NCI-H2081 treated with DMSO at 0.1 percent for 48 hours (cell line): ENCODE measurements around the gene PARP16.
"Not testable (repeated sequence)": the region's sequence is repeated elsewhere in the genome, so short reads cannot be mapped to it uniquely, and the experiment has no call there.

Experiments
- DNase-seq: peaks from one replicate; lab custom pipeline; 2025; lab: John Stamatoyannopoulos, UW

PARP16 gene

DNA sequence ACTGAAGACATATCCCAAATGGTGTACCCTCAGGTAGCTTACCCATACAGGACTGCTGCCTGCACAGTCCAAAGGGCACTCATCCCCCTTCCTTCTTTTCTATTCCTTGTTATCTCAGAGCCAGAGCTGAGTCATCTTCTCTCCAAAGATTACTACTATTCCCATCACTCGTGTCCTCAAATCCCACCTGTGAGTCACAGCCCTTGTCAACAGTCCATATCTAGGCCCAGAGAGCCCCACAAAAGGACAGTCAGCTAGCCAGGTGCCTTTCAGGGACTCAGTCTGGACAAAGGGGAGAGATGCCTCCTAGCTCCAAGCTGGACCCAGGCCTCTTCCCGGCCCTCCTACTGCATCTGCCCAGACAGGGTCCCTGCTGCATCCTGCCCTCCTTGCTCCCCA is 11.0 kb downstream of the PARP16 start:
- DNase-seq, result no peak

GRCh38 chr15:65275104-65275727 is 11.5 kb downstream of the PARP16 start:
- DNase-seq, result no peak

DNA sequence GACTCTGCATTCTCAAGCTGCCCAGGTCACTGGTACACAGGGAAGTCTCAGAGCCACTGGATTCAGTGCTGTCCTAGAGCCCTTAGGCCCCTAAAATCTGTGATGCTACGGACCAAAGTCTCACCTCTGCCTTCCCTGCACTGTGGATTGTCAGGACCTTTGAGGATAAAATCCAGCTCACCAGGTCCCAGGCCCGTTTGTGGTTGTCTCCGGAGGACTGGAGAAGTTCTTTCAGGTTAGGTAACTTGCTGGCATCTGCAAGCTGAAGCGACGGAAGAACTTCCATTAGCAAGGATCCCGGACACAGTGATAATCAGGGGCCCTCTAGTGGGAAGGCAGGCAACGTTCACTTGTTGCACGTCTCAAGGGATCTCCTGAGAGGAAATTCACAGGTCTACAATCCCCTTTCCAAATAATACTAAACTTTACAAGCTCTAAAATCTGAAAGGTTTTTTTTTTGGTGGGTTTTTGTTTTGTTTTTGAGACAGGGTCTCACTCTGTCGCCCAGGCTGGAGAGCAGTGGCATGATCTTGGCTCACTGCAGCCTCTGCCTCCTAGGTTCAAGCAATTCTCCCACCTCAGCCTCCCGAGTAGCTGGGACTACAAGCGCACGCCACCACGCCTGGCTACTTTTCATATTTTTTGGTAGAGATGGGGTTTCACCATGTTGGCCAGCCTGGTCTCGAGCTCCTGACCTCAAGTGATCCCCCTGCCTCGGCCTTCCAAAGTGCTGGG is 15.7 kb downstream of the PARP16 start:
- DNase-seq, result not testable (repeated sequence)

DNA sequence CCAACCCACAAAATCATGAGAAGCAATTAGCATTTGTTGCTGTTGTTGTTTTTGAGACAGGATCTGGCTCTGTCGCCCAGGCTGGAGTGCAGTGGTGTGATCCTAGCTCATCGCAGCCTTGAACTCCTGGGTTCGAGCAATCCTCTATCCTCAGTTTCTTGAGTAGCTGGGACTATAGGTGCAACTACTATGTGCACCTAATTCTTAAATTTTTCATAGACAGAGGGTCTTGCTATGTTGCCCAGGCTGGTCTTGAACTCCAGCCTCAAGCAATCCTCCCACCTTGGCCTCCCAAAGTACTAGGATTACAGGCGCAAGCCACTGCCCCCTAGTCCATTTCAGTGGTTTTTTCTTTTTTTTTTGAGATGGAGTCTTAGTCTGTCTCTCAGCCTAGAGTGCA is 18.3 kb downstream of the PARP16 start:
- no peak for DNase-seq

GRCh38 chr15:65266469-65266868 is 20.2 kb downstream of the PARP16 start:
- DNase-seq, result no peak

- no peak for DNase-seq
Observed at GRCh38 chr15:65264863-65265430, 21.7 kb downstream of the PARP16 start.

DNA sequence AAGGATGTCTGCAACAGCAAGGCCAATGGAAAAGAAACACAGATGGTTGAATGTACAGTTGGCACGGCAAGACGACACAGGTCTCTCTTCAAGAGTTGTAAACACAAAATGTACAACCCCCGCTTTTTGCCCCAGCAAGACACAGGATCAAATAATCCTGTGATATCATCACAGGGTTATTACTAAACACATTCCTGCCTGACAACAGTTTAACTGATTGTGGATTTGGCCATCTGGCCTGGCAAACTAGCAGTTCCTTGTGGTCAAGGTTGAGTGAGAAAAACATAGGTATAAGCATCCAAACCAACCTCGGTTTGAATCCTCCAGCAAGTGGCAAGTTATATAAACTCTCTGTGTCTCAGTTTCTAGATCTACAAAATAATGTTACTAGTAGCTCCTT is 23.4 kb downstream of the PARP16 start:
- no peak for DNase-seq

- no peak for DNase-seq
Observed at GRCh38 chr15:65260968-65261367, 25.7 kb downstream of the PARP16 start.

DNA sequence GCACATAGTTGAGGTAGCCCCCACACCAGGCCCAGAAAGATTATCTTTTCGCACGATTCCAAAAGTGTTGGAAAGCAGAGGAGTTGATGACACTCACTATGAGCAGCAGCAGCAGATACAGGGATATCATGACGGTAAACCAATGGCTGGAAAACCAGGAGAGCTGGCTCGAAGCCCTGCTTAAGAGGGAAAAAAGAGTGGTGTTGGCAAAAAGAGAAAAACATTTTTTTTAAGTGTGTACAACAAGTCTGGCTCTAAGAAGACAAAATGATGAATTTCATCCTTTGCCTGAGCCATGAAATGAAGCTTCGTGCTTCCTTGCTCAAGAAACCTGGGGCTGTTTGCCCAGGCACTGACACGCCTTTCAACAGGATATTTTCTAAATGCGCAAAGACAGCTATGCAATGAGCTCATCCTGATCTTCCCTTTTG is 27.3 kb downstream of the PARP16 start:
- DNase-seq, result no peak

DNA sequence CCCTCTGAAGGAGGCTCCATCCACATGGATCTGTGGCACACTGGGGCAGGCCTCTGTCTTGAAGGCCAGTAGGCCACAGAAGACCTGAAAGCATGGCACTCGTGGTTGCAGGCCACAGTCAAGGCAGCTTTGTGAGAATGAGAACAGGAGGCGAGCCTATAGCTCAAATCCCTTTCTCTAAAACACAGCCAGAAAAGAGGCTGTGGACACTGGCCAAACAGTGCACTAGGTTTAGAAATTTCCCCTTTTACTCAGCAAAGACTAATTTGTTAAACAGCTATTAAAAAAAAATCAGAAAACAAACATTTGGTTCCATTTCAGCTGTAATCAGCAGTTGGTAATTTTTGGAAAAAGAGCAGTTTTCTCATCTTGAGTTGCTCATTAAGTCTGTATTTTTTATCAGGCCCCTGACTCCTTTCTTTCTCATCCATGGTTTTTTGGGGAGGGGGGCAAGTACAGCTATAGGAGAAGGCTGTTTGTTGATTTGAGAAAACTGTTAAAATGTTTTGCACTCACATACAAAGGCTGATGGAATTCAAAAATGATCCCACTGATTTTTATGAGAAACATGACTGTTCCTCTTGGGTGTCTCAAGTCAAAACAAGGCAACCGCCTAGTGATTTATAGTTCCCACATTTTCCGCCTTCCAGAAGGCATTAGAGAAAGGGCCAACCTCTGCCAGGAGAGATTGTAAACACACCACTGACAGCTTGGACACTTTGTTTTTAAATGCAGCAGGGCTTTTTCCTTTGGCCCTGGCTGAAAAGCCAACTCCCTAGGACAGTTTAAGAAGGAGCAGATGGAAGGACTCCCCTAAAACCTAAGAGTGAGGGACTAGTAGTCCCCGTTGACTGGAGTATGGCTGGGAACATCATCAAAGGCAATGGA is 28.1 kb downstream of the PARP16 start:
- no peak for DNase-seq

DNA sequence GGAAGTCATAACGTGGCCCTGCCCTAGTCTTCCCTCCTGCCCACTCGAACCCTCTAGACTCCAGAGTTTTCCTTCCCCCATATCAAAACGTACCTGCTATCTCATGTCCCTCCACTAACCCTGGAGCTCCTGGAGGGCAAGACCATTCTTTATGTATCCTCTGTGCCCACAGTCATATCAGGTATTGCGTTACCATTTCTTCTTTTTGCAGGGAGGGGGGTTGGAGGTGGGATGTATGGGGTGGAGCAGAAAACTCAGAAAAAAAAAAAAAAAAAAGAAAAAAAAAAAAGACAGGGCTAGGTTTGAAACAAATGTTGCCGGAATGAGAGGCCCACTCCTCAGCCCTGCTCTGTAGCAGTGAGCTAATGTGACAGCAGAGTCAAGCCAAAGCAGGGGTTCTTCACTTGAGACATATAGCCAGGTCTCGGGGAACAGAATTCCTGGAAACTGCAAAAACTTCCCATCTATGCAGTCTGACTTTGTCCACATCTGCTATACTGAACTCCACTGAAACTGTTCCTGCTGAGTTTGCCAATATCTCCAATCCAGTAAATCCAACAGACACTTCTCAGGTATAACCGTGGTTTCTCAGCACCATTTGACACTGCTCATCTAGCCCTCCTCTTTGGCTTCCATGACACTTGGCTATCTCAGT is 31.1 kb downstream of the PARP16 start:
- DNase-seq, result no peak

- DNase-seq, result no peak
Observed at GRCh38 chr15:65254758-65255157, 31.9 kb downstream of the PARP16 start.

GRCh38 chr15:65254356-65254755 is 32.3 kb downstream of the PARP16 start:
- no peak for DNase-seq

GRCh38 chr15:65249641-65250040 is 37.0 kb downstream of the PARP16 start:
- DNase-seq, result no peak

DNA sequence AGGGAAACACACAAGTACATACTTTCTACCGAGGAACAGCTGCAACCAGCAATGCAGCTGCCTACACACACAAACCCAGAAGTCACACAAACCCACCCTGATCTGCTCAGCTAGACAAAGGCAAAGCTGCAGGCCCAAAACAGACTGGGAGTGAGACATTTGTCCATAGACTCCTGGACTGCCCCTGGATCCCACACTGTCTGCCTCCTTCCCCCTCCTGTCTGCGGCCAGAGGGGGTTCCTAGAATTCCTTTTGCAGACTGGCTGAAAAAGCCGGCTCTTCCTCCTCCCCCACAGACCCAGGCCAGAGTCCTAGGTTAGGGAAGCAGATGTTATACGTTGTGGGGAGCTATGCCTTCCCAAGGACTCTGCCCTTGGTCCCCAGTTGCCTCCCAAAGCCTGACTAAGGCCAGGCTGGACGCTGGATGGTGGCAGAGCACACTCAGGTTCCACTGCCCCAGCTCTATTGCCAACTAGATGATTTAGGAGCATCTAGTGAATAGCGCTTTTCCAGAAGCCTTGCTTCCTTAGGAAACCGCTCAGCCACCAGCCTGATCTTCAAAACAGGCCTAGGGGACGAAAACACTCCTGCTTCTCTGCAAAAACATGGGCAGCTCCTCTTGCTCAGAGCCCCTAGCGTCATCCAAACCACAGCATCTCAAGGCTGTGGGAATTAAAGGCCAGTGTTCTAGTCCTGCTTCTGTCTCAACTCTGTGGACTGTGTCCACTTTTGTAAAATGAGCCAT is 38.0 kb downstream of the PARP16 start:
- no peak for DNase-seq

- no peak for DNase-seq
Observed at GRCh38 chr15:65246939-65247338, 39.7 kb downstream of the PARP16 start.

GRCh38 chr15:65246026-65246714 is 40.5 kb downstream of the PARP16 start:
- no peak for DNase-seq

GRCh38 chr15:65245096-65245856 is 41.4 kb downstream of the PARP16 start:
- DNase-seq, result no peak

- no peak for DNase-seq
Observed at GRCh38 chr15:65244638-65245037, 42.0 kb downstream of the PARP16 start.

DNA sequence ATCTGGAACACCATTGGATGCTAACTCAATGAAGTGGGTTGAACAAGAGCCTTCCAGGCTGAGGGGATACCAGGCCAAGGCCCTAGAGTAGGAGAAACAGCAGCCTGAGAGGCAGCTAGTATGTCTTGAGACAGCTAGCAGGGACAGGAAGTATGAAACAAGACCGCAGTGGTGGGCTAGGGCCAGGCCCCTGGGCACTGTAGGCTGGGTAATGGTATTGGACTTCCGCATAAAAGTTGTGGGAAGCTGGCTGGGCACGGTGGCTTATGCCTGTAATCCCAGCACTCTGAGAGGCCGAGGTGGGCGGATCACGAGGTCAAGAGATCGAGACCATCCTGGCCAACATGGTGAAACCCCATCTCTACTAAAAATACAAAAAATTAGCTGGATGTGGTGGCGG is 50.2 kb downstream of the PARP16 start:
- DNase-seq, result not testable (repeated sequence)
